Neutrophil (primary cell): ENCODE measurements around the gene INPP4B.

Experiments
- H3K27ac ChIP-seq: fragments of 200-600 bp; sonication (generic); 2 replicates; pipeline ENCODE4 v1.5.1; 2016; ENCODE audit warnings: mild to moderate bottlenecking, moderate library complexity
- H3K27me3 ChIP-seq: fragments of 200-600 bp; sonication (generic); 2 replicates; pipeline ENCODE4 v1.6.0; 2016; ENCODE audit warnings: mild to moderate bottlenecking
- H3K36me3 ChIP-seq: fragments of 200-600 bp; sonication (generic); 2 replicates; pipeline ENCODE4 v1.5.1; 2017
- H3K4me1 ChIP-seq, 2 experiments: fragments of 200-600 bp in 1 of 2; sonication (generic) in 1 of 2; 1 replicate in 1 of 2; 2 replicates in 1 of 2; pipeline versions ENCODE4 v1.5.1 to v1.6.1; 2013 to 2016; ENCODE audit warnings: low read depth in 1 of 2, low read length in 1 of 2, mild to moderate bottlenecking in 1 of 2, moderate library complexity in 1 of 2; ENCODE audit not compliant: control insufficient read depth in 1 of 2, insufficient read depth in 1 of 2
- H3K4me3 ChIP-seq, 2 experiments: fragments of 200-600 bp in 1 of 2; sonication (generic) in 1 of 2; 1 replicate in 1 of 2; 2 replicates in 1 of 2; pipeline ENCODE4 v1.5.1; 2013 to 2016; ENCODE audit warnings: low read depth in 1 of 2, low read length in 1 of 2, mild to moderate bottlenecking in 1 of 2, moderate library complexity in 1 of 2
- H3K9me3 ChIP-seq: fragments of 200-600 bp; sonication (generic); 2 replicates; pipeline ENCODE4 v1.5.1; 2016
- CTCF ChIP-seq: fragments of 200-600 bp; sonication (generic); IDR thresholded peaks from 2 replicates; pipeline ENCODE4 v1.5.1; 2016; ENCODE audit warnings: antibody characterized with exemption

INPP4B gene

GRCh38 chr4:142318280-142318679 is 527.8 kb downstream of the INPP4B start:
- Histone ChIP-seq H3K9me3 (no peaks in the 10 kb centered on the region), H3K36me3 (no peaks in the 10 kb centered on the region), H3K4me1 (no peaks in the 10 kb centered on the region), H3K4me3 (no peak overlapping the region), H3K27ac (no peak overlapping the region), H3K27me3 (no peaks in the 10 kb centered on the region)
- no peak for TF ChIP-seq CTCF

GRCh38 chr4:142316913-142317312 is 529.2 kb downstream of the INPP4B start:
- no peak for TF ChIP-seq CTCF
- no peaks in the 10 kb centered on the region for H3K4me1 ChIP-seq

GRCh38 chr4:142316025-142316424 is 530.1 kb downstream of the INPP4B start:
- H3K36me3 ChIP-seq, result no peaks in the 10 kb centered on the region
- no peaks in the 10 kb centered on the region for H3K9me3 ChIP-seq
- H3K4me3 ChIP-seq, result no peak overlapping the region
- no peaks in the 10 kb centered on the region for H3K4me1 ChIP-seq
- no peak overlapping the region for H3K27ac ChIP-seq
- no peaks in the 10 kb centered on the region for H3K27me3 ChIP-seq
- TF ChIP-seq CTCF, result no peak

More at GRCh38 chr4:142316913-142317312, 529.2 kb downstream of the INPP4B start:
- no peaks in the 10 kb centered on the region for H3K27me3 ChIP-seq
- no peak overlapping the region for H3K27ac ChIP-seq
- H3K36me3 ChIP-seq, result no peaks in the 10 kb centered on the region
- H3K9me3 ChIP-seq, result no peaks in the 10 kb centered on the region
- no peak overlapping the region for H3K4me3 ChIP-seq

GRCh38 chr4:142314686-142315085 is 531.4 kb downstream of the INPP4B start:
- no peak for TF ChIP-seq CTCF
- H3K27ac ChIP-seq, result no peak overlapping the region
- no peaks in the 10 kb centered on the region for H3K36me3 ChIP-seq
- no peaks in the 10 kb centered on the region for H3K4me1 ChIP-seq
- H3K27me3 ChIP-seq, result no peaks in the 10 kb centered on the region
- no peaks in the 10 kb centered on the region for H3K9me3 ChIP-seq
- no peak overlapping the region for H3K4me3 ChIP-seq

- no peak for TF ChIP-seq CTCF
- Histone ChIP-seq H3K4me1 (no peaks in the 10 kb centered on the region), H3K27me3 (no peaks in the 10 kb centered on the region), H3K4me3 (no peak overlapping the region), H3K36me3 (no peaks in the 10 kb centered on the region), H3K9me3 (no peaks in the 10 kb centered on the region), H3K27ac (no peak overlapping the region)
These were observed 531.9 kb downstream of the INPP4B start for GRCh38 chr4:142314247-142314646.

- Histone ChIP-seq H3K9me3 (no peaks in the 10 kb centered on the region), H3K27ac (no peak overlapping the region), H3K36me3 (no peaks in the 10 kb centered on the region), H3K27me3 (no peaks in the 10 kb centered on the region), H3K4me1 (no peaks in the 10 kb centered on the region), H3K4me3 (no peak overlapping the region)
- no peak for TF ChIP-seq CTCF
These were observed 533.7 kb downstream of the INPP4B start for GRCh38 chr4:142312391-142312790.
